Neural cell (in vitro differentiated cells): Measurements from ENCODE around the gene SMIM1. TPM values are rescaled to one million over a fixed set of nuclear protein-coding genes. Genes with fewer than 3 reads are reported as not detected.
A peak's percentile ranks its signal among the peaks of the same experiment; 100 is the strongest.

Experiments
- H2AFZ ChIP-seq: fragments of 200-600, 300-800 bp; sonication (generic), shearing (Covaris generic); 2 replicates; pipeline ENCODE4 v1.6.0; 2014; ENCODE audit warnings: low read depth, mild to moderate bottlenecking, antibody characterized with exemption, low read length, moderate library complexity
- H3F3A ChIP-seq: fragments of 200-600 bp; shearing (Covaris generic); 2 replicates; pipeline ENCODE4 v1.6.1; 2016; ENCODE audit warnings: mild to moderate bottlenecking, moderate library complexity, mixed read lengths, antibody characterized with exemption, low read length; ENCODE audit not compliant: insufficient read depth, poor library complexity, severe bottlenecking
- H3K27ac ChIP-seq: fragments of 200-600, 300-800 bp; sonication (generic), shearing (Covaris generic); 2 replicates; pipeline ENCODE4 v1.5.1; 2014; ENCODE audit warnings: mild to moderate bottlenecking, low read length, moderate library complexity
- H3K27me3 ChIP-seq: fragments of 300-800, 200-600 bp; sonication (generic), shearing (Covaris generic); 2 replicates; pipeline ENCODE4 v1.6.0; 2014; ENCODE audit warnings: mild to moderate bottlenecking, low read depth, low read length, moderate library complexity; ENCODE audit not compliant: insufficient read depth
- H3K36me3 ChIP-seq: fragments of 300-800, 200-600 bp; sonication (generic), shearing (Covaris generic); 2 replicates; pipeline ENCODE4 v1.5.1; 2014; ENCODE audit warnings: mild to moderate bottlenecking, antibody characterized with exemption, low read length, moderate library complexity; ENCODE audit not compliant: insufficient read depth
- H3K4me2 ChIP-seq: fragments of 300-800, 200-600 bp; sonication (generic), shearing (Covaris generic); 2 replicates; pipeline ENCODE4 v1.6.0; 2014; ENCODE audit warnings: mild to moderate bottlenecking, low read length
- H3K4me3 ChIP-seq: fragments of 300-800, 200-600 bp; sonication (generic), shearing (Covaris generic); 2 replicates; pipeline ENCODE4 v1.5.1; 2014; ENCODE audit warnings: mild to moderate bottlenecking, low read length, moderate library complexity
- H3K79me2 ChIP-seq: fragments of 200-600 bp; shearing (Covaris generic); replicated peaks from 2 replicates; pipeline ENCODE4 v1.6.0; 2014; ENCODE audit warnings: mild to moderate bottlenecking, low read length, moderate library complexity; ENCODE audit not compliant: insufficient read depth
- H3K9ac ChIP-seq: fragments of 300-800, 200-600 bp; sonication (generic), shearing (Covaris generic); 2 replicates; pipeline ENCODE4 v1.6.1; 2016; ENCODE audit warnings: mild to moderate bottlenecking, low read length, mixed read lengths
- H3K9me2 ChIP-seq: fragments of 200-600 bp; shearing (Covaris generic); 2 replicates; pipeline ENCODE4 v1.6.1; 2016; ENCODE audit warnings: mild to moderate bottlenecking, low read length, mixed read lengths; ENCODE audit not compliant: insufficient read depth
- H3K9me3 ChIP-seq: fragments of 200-600, 300-800 bp; sonication (generic), shearing (Covaris generic); 2 replicates; pipeline ENCODE4 v1.6.1; 2016; ENCODE audit warnings: mild to moderate bottlenecking, mixed run types, low read length, moderate library complexity, mixed read lengths
- H4K20me1 ChIP-seq: fragments of 200-600 bp; shearing (Covaris generic); 2 replicates; pipeline ENCODE4 v1.6.1; 2016; ENCODE audit warnings: mild to moderate bottlenecking, mixed run types; ENCODE audit not compliant: insufficient read depth
- EP300 ChIP-seq: fragments of 450-650 bp; conservative IDR thresholded peaks from 2 replicates; pipeline ENCODE4 v1.6.1; 2014; ENCODE audit warnings: antibody characterized with exemption, mild to moderate bottlenecking, moderate library complexity; ENCODE audit not compliant: poor library complexity, severe bottlenecking
- EZH2 ChIP-seq: fragments of 200-600, 300-800 bp; shearing (Covaris generic), sonication (generic); IDR thresholded peaks from 2 replicates; pipeline ENCODE4 v1.6.1; 2014; ENCODE audit warnings: antibody characterized with exemption, low read length, borderline replicate concordance, mild to moderate bottlenecking; ENCODE audit not compliant: insufficient read depth, poor library complexity, severe bottlenecking
- MXI1 ChIP-seq: fragments of 450-650 bp; conservative IDR thresholded peaks from 2 replicates; pipeline ENCODE4 v1.6.1; 2014; ENCODE audit warnings: antibody characterized with exemption, mild to moderate bottlenecking; ENCODE audit not compliant: poor library complexity, severe bottlenecking
- POLR2AphosphoS5 ChIP-seq: IDR thresholded peaks from 2 replicates; pipeline ENCODE4 v1.6.1; 2012
- RAD21 ChIP-seq: fragments of 450-650 bp; conservative IDR thresholded peaks from 2 replicates; pipeline ENCODE4 v1.6.1; 2014; ENCODE audit warnings: antibody characterized with exemption, mild to moderate bottlenecking, moderate library complexity
- REST ChIP-seq: IDR thresholded peaks from 2 replicates; pipeline ENCODE4 v1.6.1; 2012; ENCODE audit warnings: borderline replicate concordance
- SMC3 ChIP-seq: fragments of 450-650 bp; conservative IDR thresholded peaks from 2 replicates; pipeline ENCODE4 v1.6.1; 2014; ENCODE audit warnings: antibody characterized with exemption, mild to moderate bottlenecking, moderate library complexity; ENCODE audit not compliant: poor library complexity
- TAF1 ChIP-seq: IDR thresholded peaks from 2 replicates; pipeline ENCODE4 v1.6.1; 2012; ENCODE audit warnings: low read depth
- polyA plus RNA-seq: library from polyadenylated mRNA; depleted of rRNA; stranded (reverse); fragments of >200 nt; gene quantifications from 2 replicates; pipeline ENCODE4 v1.2.3, GENCODE V29; 2014
- TF ChIP-seq, protein P1 (sequence below): fragments of 450-650 bp; IDR thresholded peaks from 2 replicates; pipeline ENCODE4 v1.5.1; 2014; ENCODE audit warnings: antibody characterized with exemption, mild to moderate bottlenecking, moderate library complexity; ENCODE audit not compliant: poor library complexity, severe bottlenecking

SMIM1 gene
- polyA plus RNA-seq, 1 donor from 2014 or later, result not detected

- no peak overlapping the region for H3K9ac ChIP-seq
- no peak overlapping the region for H2AFZ ChIP-seq
- H3K9me3 ChIP-seq, result no peaks in the 10 kb centered on the region
- H3K27me3 ChIP-seq, result peaks cover 4% of the 10 kb centered on the region
- H3K9me2 ChIP-seq, result no peaks in the 10 kb centered on the region
- H3K27ac ChIP-seq, result no peak overlapping the region
- H4K20me1 ChIP-seq, result no peaks in the 10 kb centered on the region
- H3K4me2 ChIP-seq, result no peak overlapping the region
- no peaks in the 10 kb centered on the region for H3F3A ChIP-seq
- H3K4me3 ChIP-seq, result peak overlapping the region; percentile 55
- no peaks in the 10 kb centered on the region for H3K36me3 ChIP-seq
- no peaks in the 10 kb centered on the region for H3K79me2 ChIP-seq
- TF ChIP-seq, protein P1, sequence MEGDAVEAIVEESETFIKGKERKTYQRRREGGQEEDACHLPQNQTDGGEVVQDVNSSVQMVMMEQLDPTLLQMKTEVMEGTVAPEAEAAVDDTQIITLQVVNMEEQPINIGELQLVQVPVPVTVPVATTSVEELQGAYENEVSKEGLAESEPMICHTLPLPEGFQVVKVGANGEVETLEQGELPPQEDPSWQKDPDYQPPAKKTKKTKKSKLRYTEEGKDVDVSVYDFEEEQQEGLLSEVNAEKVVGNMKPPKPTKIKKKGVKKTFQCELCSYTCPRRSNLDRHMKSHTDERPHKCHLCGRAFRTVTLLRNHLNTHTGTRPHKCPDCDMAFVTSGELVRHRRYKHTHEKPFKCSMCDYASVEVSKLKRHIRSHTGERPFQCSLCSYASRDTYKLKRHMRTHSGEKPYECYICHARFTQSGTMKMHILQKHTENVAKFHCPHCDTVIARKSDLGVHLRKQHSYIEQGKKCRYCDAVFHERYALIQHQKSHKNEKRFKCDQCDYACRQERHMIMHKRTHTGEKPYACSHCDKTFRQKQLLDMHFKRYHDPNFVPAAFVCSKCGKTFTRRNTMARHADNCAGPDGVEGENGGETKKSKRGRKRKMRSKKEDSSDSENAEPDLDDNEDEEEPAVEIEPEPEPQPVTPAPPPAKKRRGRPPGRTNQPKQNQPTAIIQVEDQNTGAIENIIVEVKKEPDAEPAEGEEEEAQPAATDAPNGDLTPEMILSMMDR, result no peak
- TF ChIP-seq RAD21, result no peak
- TF ChIP-seq SMC3, result no peak
- no peak for TF ChIP-seq POLR2AphosphoS5
- no peak for TF ChIP-seq MXI1
- TF ChIP-seq EP300, result no peak
- no peak for TF ChIP-seq TAF1
- TF ChIP-seq EZH2, result no peak
- TF ChIP-seq REST, result no peak
These were observed 1.2 kb upstream of the SMIM1 start for GRCh38 chr1:3771108-3772026.

- no peaks in the 10 kb centered on the region for H3K36me3 ChIP-seq
- H3K9me2 ChIP-seq, result no peaks in the 10 kb centered on the region
- no peak overlapping the region for H3K27ac ChIP-seq
- TF ChIP-seq SMC3 (no peak), EP300 (no peak), MXI1 (no peak)
- peaks cover 4% of the 10 kb centered on the region for H3K27me3 ChIP-seq
- H4K20me1 ChIP-seq, result no peaks in the 10 kb centered on the region
- H3K9me3 ChIP-seq, result no peaks in the 10 kb centered on the region
- H3K4me3 ChIP-seq, result peak overlapping the region; percentile 55
- no peaks in the 10 kb centered on the region for H3F3A ChIP-seq
- H3K79me2 ChIP-seq, result no peaks in the 10 kb centered on the region
- no peak overlapping the region for H3K9ac ChIP-seq
- no peak overlapping the region for H2AFZ ChIP-seq
- H3K4me2 ChIP-seq, result no peak overlapping the region
These were observed 378 bp upstream of the SMIM1 start for GRCh38 chr1:3772027-3772714.
